HG03342 (cell line): Measurements from ENCODE around the gene PPP1R12B.
"Not testable (repeated sequence)": the region's sequence is repeated elsewhere in the genome, so short reads cannot be mapped to it uniquely, and the experiment has no call there.

Source experiments
- ATAC-seq: cut with Tn5 transposase; IDR thresholded peaks from one replicate; pipeline ENCODE4 v1.9.1; 2021; ENCODE audit warnings: mild to moderate bottlenecking, moderate library complexity; ENCODE audit not compliant: unreplicated experiment

PPP1R12B gene

GRCh38 chr1:202401771-202402170 lies 53.3 kb downstream of the PPP1R12B start:
- not testable (repeated sequence) for ATAC-seq

- not testable (repeated sequence) for ATAC-seq
Measured at GRCh38 chr1:202403381-202403780, 54.9 kb downstream of the PPP1R12B start.

- ATAC-seq, result no peak
Measured at GRCh38 chr1:202405928-202406327, 57.4 kb downstream of the PPP1R12B start.

GRCh38 chr1:202406896-202407295 lies 58.4 kb downstream of the PPP1R12B start:
- not testable (repeated sequence) for ATAC-seq

GRCh38 chr1:202407378-202407777 lies 58.9 kb downstream of the PPP1R12B start:
- not testable (repeated sequence) for ATAC-seq

- not testable (repeated sequence) for ATAC-seq
Measured at GRCh38 chr1:202410251-202410650, 61.8 kb downstream of the PPP1R12B start.

- ATAC-seq, result not testable (repeated sequence)
Measured at GRCh38 chr1:202410854-202411357, 62.4 kb downstream of the PPP1R12B start.

GRCh38 chr1:202411422-202411821 lies 62.9 kb downstream of the PPP1R12B start:
- ATAC-seq, result no peak

GRCh38 chr1:202412421-202412820 lies 63.9 kb downstream of the PPP1R12B start:
- ATAC-seq, result not testable (repeated sequence)

GRCh38 chr1:202416641-202417040 lies 68.1 kb downstream of the PPP1R12B start:
- no peak for ATAC-seq

GRCh38 chr1:202417141-202417540 lies 68.6 kb downstream of the PPP1R12B start:
- ATAC-seq, result not testable (repeated sequence)

GRCh38 chr1:202417762-202418201 lies 69.3 kb downstream of the PPP1R12B start:
- ATAC-seq, result not testable (repeated sequence)

GRCh38 chr1:202419731-202420130 lies 71.2 kb downstream of the PPP1R12B start:
- ATAC-seq, result not testable (repeated sequence)

GRCh38 chr1:202420422-202421094 lies 72.1 kb downstream of the PPP1R12B start:
- not testable (repeated sequence) for ATAC-seq

GRCh38 chr1:202422709-202423108 lies 74.2 kb downstream of the PPP1R12B start:
- not testable (repeated sequence) for ATAC-seq

- not testable (repeated sequence) for ATAC-seq
Measured at GRCh38 chr1:202424260-202424659, 75.8 kb downstream of the PPP1R12B start.

- ATAC-seq, result not testable (repeated sequence)
Measured at GRCh38 chr1:202430111-202430510, 81.6 kb downstream of the PPP1R12B start.

GRCh38 chr1:202432338-202432737 lies 83.8 kb downstream of the PPP1R12B start:
- not testable (repeated sequence) for ATAC-seq

- no peak for ATAC-seq
Measured at GRCh38 chr1:202433155-202434043, 84.9 kb downstream of the PPP1R12B start.

- ATAC-seq, result no peak
Measured at GRCh38 chr1:202434059-202434458, 85.6 kb downstream of the PPP1R12B start.

- no peak for ATAC-seq
Measured at GRCh38 chr1:202438393-202439174, 90.1 kb downstream of the PPP1R12B start.
